ES-I3 (cell line): Measurements from ENCODE around the gene PER1.

Experiments
- H3K36me3 ChIP-seq: 2 replicates; pipeline ENCODE4 v1.6.1; 2013; ENCODE audit warnings: mild to moderate bottlenecking, low read length, control low read depth, moderate library complexity; ENCODE audit not compliant: insufficient read depth
- H3K4me1 ChIP-seq: 2 replicates; pipeline ENCODE4 v1.6.1; 2013; ENCODE audit warnings: mild to moderate bottlenecking, control low read depth, low read length; ENCODE audit not compliant: insufficient read depth
- H3K9ac ChIP-seq: 2 replicates; pipeline ENCODE4 v1.6.1; 2013; ENCODE audit warnings: low read depth, mild to moderate bottlenecking, low read length, moderate library complexity
- H3K9me3 ChIP-seq: 2 replicates; pipeline ENCODE4 v1.6.1; 2013; ENCODE audit warnings: mild to moderate bottlenecking, low read length, moderate library complexity; ENCODE audit not compliant: control insufficient read depth, insufficient read depth

The PER1 gene

GRCh38 chr17:8153031-8153451 is 837 bp upstream of the PER1 start:
- H3K4me1 ChIP-seq: peaks cover 17% of the 10 kb centered on the region
- no peak overlapping the region; the same call in 1 of the 2 replicates for H3K9ac ChIP-seq
- no peaks in the 10 kb centered on the region; the same call in 1 of the 2 replicates for H3K36me3 ChIP-seq
- H3K9me3 ChIP-seq: no peaks in the 10 kb centered on the region

- Histone ChIP-seq H3K36me3 (no peaks in the 10 kb centered on the region; the same call in 1 of the 2 replicates), H3K4me1 (peaks cover 17% of the 10 kb centered on the region), H3K9ac (peak overlapping the region; percentile 68), H3K9me3 (no peaks in the 10 kb centered on the region)
Observed at GRCh38 chr17:8151641-8152111, 528 bp downstream of the PER1 start.

DNA sequence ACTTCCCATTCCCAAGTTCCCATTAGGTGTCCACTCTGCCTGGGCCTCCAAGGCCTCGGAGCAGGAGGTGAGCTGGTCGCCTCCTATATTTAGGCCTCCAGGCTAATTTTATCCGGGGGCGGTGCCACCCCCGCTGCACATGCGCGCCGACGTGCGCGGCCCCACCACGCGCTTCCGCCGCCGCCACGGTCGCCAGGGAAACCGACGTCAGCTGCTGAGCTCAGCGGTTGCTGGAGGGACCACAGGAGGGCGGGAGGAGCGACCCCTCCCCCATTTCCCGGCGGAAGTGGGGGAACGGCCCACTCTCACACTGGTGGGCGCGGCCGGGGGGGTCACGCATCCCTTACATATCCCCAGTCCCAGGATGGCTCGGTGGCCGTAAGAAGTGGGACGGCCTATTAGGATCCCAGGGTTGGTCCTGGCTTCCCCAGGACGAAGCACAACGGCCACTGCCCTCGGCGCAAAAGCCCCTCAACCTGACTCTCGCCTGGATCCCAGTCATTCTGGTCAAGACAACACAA is 1.0 kb downstream of the PER1 start:
- peak overlapping the region; percentile 68 for H3K9ac ChIP-seq
- peaks cover 17% of the 10 kb centered on the region for H3K4me1 ChIP-seq
- no peaks in the 10 kb centered on the region; the same call in 1 of the 2 replicates for H3K36me3 ChIP-seq
- H3K9me3 ChIP-seq: no peaks in the 10 kb centered on the region

- no peaks in the 10 kb centered on the region; the same call in none of the 2 replicates for H3K36me3 ChIP-seq
Observed at GRCh38 chr17:8150194-8151119, 1.7 kb downstream of the PER1 start.

DNA sequence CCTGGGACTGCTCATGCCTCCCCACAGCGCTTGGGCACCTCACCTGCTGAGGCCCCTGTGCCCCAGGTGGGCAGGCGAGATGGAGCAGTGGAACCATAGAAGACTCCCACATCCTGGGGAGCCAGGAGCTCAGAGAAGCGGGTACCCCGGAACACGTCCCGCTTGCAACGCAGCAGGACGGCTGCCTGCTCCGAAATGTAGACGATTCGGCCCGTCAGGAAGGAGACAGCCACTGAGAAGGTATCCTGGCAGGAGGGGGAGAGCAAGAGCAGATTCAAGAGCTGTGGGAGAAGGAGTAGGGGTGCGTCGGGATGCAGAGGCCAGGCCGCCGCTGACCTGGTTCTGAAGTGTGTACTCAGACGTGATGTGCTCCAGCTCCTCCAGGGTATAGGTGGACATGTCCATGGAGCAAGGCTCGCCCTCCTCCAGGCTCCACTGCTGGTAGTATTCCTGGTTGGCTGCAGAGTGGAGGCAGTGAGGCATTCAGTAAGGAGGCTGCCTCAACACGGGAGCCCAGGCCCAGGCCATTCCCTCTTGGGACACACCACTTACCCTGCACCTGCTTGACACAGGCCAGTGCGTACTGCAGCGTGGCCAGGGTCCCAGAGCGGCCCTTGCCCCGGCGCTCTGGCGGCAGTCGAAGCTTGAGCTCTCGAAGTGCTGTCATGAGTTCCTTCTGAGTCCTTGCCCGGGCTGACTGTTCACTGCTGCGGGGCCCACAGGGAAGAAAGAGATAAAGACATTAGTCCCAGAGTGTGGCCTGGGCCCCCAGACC is 2.6 kb downstream of the PER1 start:
- no peaks in the 10 kb centered on the region; the same call in none of the 2 replicates for H3K36me3 ChIP-seq
- no peaks in the 10 kb centered on the region for H3K9me3 ChIP-seq
- H3K9ac ChIP-seq: no peak overlapping the region

More at GRCh38 chr17:8150194-8151119, 1.7 kb downstream of the PER1 start:
- Histone ChIP-seq H3K4me1 (peaks cover 15% of the 10 kb centered on the region), H3K9ac (peak overlapping the region; percentile 68; the same call in 1 of the 2 replicates), H3K9me3 (no peaks in the 10 kb centered on the region)

GRCh38 chr17:8148560-8148959 is 3.6 kb downstream of the PER1 start:
- Histone ChIP-seq H3K9ac (no peak overlapping the region), H3K36me3 (no peaks in the 10 kb centered on the region; the same call in none of the 2 replicates), H3K4me1 (peaks cover 7% of the 10 kb centered on the region; the same call in 1 of the 2 replicates), H3K9me3 (no peaks in the 10 kb centered on the region)

More for the DNA sequence above, 2.6 kb downstream of the PER1 start:
- peaks cover 7% of the 10 kb centered on the region for H3K4me1 ChIP-seq

GRCh38 chr17:8147805-8148404 is 4.3 kb downstream of the PER1 start:
- no peaks in the 10 kb centered on the region for H3K9me3 ChIP-seq
- H3K36me3 ChIP-seq: no peaks in the 10 kb centered on the region; the same call in none of the 2 replicates
- no peak overlapping the region for H3K9ac ChIP-seq
- H3K4me1 ChIP-seq: peaks cover 5% of the 10 kb centered on the region; the same call in 1 of the 2 replicates

GRCh38 chr17:8147141-8147804 is 4.9 kb downstream of the PER1 start:
- Histone ChIP-seq H3K36me3 (no peaks in the 10 kb centered on the region; the same call in none of the 2 replicates), H3K9ac (no peak overlapping the region)

DNA sequence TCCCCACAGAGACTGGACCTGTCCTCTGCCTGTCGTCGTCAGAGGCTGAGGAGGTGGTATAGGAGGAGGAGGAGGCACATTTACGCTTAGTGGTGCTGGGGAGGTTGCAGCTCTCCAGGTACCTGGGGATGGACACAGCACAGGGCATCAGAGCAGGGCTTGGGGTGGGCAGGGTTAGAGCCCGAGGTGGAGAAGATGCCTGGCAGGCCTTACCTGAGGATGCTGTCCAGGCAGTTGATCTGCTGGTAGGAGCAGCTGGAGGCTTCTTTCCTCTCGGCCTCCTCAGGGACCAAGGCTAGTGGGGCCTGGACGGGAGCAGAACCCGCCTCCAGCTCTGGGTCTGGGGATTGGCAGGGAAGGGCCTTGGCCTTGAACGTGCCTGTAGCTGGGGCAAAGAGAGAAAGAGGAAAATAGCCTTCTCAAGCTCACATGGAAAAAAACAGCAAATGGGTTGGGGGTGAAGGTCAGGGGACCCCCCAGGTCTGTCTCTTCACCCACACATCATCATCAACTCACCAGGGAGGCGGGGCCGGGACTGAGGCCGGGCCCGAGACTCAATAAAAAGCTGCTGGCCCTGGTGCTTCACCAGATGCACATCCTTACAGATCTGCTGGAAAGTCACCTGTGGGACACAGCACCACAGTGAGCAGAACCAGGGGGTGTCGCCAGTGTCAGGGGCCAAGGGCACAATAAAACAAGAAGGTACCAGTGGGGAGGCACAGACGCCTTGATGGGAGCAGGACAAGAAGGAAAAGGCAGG is 5.6 kb downstream of the PER1 start:
- Histone ChIP-seq H3K9ac (no peak overlapping the region), H3K9me3 (no peaks in the 10 kb centered on the region), H3K4me1 (no peaks in the 10 kb centered on the region), H3K36me3 (no peaks in the 10 kb centered on the region; the same call in none of the 2 replicates)

More at GRCh38 chr17:8147141-8147804, 4.9 kb downstream of the PER1 start:
- Histone ChIP-seq H3K9me3 (no peaks in the 10 kb centered on the region), H3K4me1 (no peaks in the 10 kb centered on the region)

DNA sequence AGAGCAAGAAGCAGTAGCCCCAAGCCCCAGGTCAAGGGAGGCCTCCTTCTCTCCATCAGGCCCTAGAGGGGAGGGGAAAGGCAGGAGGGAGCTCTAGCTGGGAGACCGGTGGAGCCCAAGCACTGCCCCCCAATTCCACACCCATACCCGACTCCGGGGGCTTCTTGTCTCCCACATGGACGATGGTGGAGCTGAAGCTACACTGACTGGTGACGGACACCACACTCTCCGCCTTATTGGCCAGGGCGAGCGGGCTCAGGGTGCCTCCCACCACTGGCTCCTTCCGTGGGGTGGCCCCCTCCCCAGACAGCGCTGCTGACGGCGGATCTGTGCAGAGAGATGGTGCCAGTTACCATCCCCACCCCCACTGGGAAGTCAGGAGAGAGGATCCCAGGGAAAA is 6.4 kb downstream of the PER1 start:
- H3K9me3 ChIP-seq: no peaks in the 10 kb centered on the region
- H3K4me1 ChIP-seq: no peaks in the 10 kb centered on the region
- H3K9ac ChIP-seq: no peak overlapping the region
- H3K36me3 ChIP-seq: no peaks in the 10 kb centered on the region; the same call in none of the 2 replicates

- Histone ChIP-seq H3K4me1 (no peaks in the 10 kb centered on the region), H3K36me3 (no peaks in the 10 kb centered on the region; the same call in none of the 2 replicates), H3K9ac (no peak overlapping the region), H3K9me3 (no peaks in the 10 kb centered on the region)
Observed at GRCh38 chr17:8144401-8145231, 7.6 kb downstream of the PER1 start.
